HAP-1 (cell line): ENCODE results near the gene CHST6.
"Not testable (repeated sequence)": the region's sequence is repeated elsewhere in the genome, so short reads cannot be mapped to it uniquely, and the experiment has no call there.

Experiments
- DNase-seq, 2 experiments: peaks; one replicate each; pipeline ENCODE4 v3.0.0-alpha.2; 2016 to 2020; ENCODE audit warnings: low spot score in 2 of 2
- H3K27me3 ChIP-seq: fragments of 250-450 bp; sonication (Bioruptor Pico); 2 replicates; pipeline ENCODE4 v1.5.1; 2020; ENCODE audit warnings: low read depth, mild to moderate bottlenecking, moderate library complexity
- H3K36me3 ChIP-seq: fragments of 250-450 bp; sonication (Bioruptor Pico); replicated peaks from 2 replicates; pipeline ENCODE4 v1.5.1; 2020; ENCODE audit warnings: mild to moderate bottlenecking
- H3K4me1 ChIP-seq: fragments of 250-450 bp; sonication (Bioruptor Pico); 2 replicates; pipeline ENCODE4 v1.5.1; 2020; ENCODE audit warnings: mild to moderate bottlenecking
- H3K4me3 ChIP-seq: fragments of 250-450 bp; sonication (Bioruptor Pico); 2 replicates; pipeline ENCODE4 v1.5.1; 2020; ENCODE audit warnings: mild to moderate bottlenecking, moderate library complexity
- H3K9me3 ChIP-seq: fragments of 250-450 bp; sonication (Bioruptor Pico); 2 replicates; pipeline ENCODE4 v1.5.1; 2020; ENCODE audit warnings: mild to moderate bottlenecking, moderate library complexity
- in situ Hi-C: fragments of 300-500 bp; cut with MboI; formaldehyde crosslinking; loops from 3 replicates; pipeline ENCODE4 v1.14.3; 2020; ENCODE audit warnings: low sequenced_read_pairs, inconsistent platforms, mixed read lengths

CHST6 gene

DNA sequence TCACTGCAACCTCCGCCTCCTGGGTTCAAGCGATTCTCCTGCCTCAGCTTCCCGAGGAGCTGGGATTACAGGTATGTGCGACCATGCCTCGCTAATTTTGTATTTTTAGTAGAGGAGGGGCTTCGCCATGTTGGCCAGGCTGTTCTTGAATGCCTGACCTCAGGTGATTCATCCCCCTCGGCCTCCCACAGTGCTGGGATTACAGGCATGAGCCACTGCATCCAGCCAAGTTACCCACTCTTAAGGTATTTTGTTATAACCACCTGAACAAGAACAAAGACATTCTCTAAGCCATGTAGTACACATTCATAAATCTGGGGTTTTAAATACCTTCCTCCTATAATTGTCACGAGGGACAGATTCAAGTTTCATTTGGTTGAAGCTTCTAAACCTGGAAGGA lies 18.4 kb downstream of the CHST6 start:
- H3K27me3 ChIP-seq: no peaks in the 10 kb centered on the region
- peaks cover 11% of the 10 kb centered on the region for H3K4me1 ChIP-seq
- no peaks in the 10 kb centered on the region for H3K9me3 ChIP-seq
- H3K4me3 ChIP-seq: no peak overlapping the region
- no peak for DNase-seq
- in situ Hi-C loops: no loop called here
- no peaks in the 10 kb centered on the region for H3K36me3 ChIP-seq

GRCh38 chr16:75475420-75475847 lies 19.8 kb downstream of the CHST6 start:
- peaks cover 14% of the 10 kb centered on the region for H3K4me1 ChIP-seq
- no peak overlapping the region for H3K4me3 ChIP-seq
- no peaks in the 10 kb centered on the region for H3K27me3 ChIP-seq
- H3K9me3 ChIP-seq: no peaks in the 10 kb centered on the region
- H3K36me3 ChIP-seq: no peaks in the 10 kb centered on the region
- in situ Hi-C loops: no loop called here
- no peak for DNase-seq

DNA sequence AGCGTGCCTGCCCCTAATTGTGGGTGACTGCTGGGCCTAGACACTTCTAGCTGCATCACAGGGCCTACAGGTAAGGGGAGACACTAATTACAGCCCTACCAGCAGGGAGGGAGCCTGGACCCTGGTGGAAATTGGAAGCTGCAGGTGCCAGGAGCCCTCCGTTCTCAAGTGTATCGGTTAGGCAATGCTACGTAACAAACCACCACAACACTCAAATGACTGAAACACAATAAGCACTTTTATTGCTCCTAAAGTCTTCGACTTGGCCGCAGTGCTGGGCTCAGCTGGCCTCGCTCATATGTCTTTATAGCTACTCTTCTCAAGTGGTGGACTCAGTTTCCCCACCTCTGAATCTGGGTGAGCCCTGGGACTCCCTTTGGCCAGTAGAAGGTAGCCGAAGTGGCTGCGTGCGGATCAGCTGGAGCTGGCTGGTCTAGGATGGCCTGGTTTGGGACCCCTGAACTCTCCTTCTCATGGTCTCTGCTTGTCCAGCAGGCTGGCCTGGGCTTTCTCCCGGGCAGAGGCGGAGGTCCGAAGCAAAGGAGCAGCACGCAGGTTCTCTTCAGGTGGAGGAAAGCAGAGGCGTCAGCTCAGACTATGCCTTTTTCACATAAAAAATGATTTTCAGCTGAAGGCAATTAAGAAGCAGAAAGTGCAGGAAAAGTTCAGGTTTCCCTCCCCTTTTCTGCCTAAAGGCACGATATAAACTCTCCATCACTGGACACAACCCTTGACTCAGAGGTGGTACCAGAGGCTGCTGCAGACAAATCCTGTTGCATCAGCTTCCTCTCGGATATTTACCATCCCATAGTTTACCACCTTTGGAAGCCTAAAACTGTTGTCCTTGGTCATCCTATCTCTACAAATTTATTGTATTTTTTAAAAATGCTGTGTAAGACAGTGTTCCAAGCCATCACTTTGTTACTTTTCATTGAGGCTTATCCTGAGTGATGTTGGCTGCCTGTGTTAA lies 22.0 kb downstream of the CHST6 start:
- H3K9me3 ChIP-seq: no peaks in the 10 kb centered on the region
- in situ Hi-C loops: loop anchor here (5.0 kb wide), 1 partner anchor 289 kb away; no protein-coding TSS in a partner anchor
- no peak overlapping the region for H3K4me3 ChIP-seq
- H3K27me3 ChIP-seq: no peaks in the 10 kb centered on the region
- H3K36me3 ChIP-seq: no peaks in the 10 kb centered on the region
- no peak for DNase-seq
- H3K4me1 ChIP-seq: peaks cover 14% of the 10 kb centered on the region

DNA sequence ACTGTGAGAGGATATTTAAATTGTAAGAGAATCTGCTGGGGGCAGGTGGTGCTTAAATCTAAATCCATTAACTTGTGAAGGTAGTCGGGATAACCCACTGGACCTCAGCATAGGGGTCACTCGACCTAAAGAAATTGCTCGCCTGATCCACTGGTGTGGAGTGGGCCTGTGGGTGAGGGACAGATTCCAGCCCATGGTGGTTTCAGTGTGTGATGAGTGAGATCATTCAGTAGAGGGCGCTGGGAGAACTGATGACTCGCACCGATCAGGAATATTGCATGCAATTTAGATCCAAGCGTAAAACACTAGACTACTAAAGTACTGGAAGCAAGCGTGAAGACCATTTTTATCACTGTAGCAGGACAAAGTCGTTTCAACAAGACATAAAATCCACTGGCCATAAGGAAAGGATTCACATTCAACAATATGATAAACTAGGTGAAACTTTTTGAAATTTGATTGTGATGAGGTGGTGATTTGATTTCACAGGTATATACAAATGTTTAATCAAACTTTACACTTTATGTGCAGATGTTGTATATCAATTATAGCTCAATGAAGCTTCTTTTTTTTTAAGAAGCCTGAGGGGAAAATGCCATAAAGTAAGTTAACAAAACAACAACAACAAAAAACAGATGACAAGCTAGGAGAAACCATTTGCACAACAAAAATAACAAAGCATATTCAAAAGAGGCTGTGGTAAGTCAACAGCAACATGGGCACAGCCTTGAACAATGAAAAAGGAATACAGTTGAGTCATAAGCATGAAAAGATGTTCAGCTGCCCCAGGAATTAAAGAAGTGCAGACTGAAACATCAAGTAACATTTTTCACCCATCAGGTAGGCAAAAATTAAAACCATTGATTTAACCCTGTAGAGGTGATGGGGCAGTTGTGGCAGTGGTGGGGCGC lies 23.3 kb downstream of the CHST6 start:
- H3K27me3 ChIP-seq: no peaks in the 10 kb centered on the region
- H3K4me1 ChIP-seq: peaks cover 14% of the 10 kb centered on the region
- no peaks in the 10 kb centered on the region for H3K9me3 ChIP-seq
- peak; percentile 70 to 75 for DNase-seq
- in situ Hi-C loops: loop anchor here (5.0 kb wide), 1 partner anchor 290 kb away; no protein-coding TSS in a partner anchor
- H3K4me3 ChIP-seq: no peak overlapping the region
- no peaks in the 10 kb centered on the region for H3K36me3 ChIP-seq

- Histone ChIP-seq H3K4me3 (no peak overlapping the region), H3K27me3 (no peaks in the 10 kb centered on the region), H3K36me3 (no peaks in the 10 kb centered on the region; the same call in 1 of the 2 replicates), H3K9me3 (no peaks in the 10 kb centered on the region), H3K4me1 (peaks cover 10% of the 10 kb centered on the region)
- DNase-seq: no peak
- in situ Hi-C loops: no loop called here
These were observed 28.5 kb downstream of the CHST6 start for GRCh38 chr16:75466760-75467159.

GRCh38 chr16:75464122-75464918 lies 30.9 kb downstream of the CHST6 start, which contains the start of gene TMEM170A:
TMEM170A (minus strand) TSS chr16:75464689; CDS start chr16:75464600, 89 bp downstream.
- in situ Hi-C loops: no loop called here
- H3K9me3 ChIP-seq: no peaks in the 10 kb centered on the region
- H3K27me3 ChIP-seq: no peaks in the 10 kb centered on the region
- peak within 1 kb of the TSS; percentile 70 for H3K4me3 ChIP-seq
- peaks cover 6% of the 10 kb centered on the region for H3K4me1 ChIP-seq
- no peaks in the 10 kb centered on the region; the same call in none of the 2 replicates for H3K36me3 ChIP-seq
- DNase-seq: peak; percentile 94 to 99

DNA sequence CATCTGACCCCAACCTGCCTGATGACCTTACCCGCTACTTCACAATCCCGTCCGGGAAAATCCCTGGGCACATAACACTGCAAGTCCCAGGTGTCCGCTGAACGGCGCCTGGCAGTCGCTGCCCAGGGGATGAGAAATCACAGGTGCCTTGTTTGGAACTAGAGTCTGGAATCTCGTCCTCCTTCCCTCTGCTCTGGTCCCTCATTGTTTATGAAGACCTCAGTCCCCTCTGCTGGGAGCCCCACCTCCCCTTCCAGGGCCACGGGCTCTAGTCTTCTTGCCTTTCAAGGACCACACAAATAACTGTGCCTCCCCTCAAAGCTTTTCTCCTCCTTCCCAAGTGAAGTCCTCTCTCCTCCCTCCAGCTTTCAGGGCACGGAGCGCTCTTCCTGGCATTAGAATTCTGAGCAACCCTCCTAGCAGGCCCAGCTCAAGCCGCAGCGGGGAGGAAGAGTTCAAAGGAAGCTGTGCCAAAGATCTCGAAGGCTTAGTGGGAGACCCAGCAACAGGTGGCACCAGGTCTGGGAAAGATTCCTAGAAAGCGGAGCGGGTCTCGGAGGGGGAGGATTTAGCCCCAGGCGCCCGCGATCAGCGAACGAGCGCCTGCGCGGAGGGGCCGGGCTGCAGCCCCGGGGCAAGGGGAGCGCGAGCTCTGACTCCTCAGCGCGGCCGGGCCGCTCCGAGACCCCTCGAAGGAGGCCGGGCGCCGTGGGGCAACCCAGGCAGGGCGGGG lies 31.7 kb downstream of the CHST6 start:
- H3K4me3 ChIP-seq: peak overlapping the region; percentile 70
- H3K27me3 ChIP-seq, H3K36me3 ChIP-seq, H3K9me3 ChIP-seq, in situ Hi-C loops, H3K4me1 ChIP-seq: not testable (repeated sequence)
- DNase-seq: peak; percentile 15 to 64

GRCh38 chr16:75462806-75463205 lies 32.4 kb downstream of the CHST6 start:
- Histone ChIP-seq H3K27me3 (no peaks in the 10 kb centered on the region), H3K4me1 (peaks cover 6% of the 10 kb centered on the region), H3K4me3 (peak overlapping the region; percentile 6), H3K9me3 (no peaks in the 10 kb centered on the region), H3K36me3 (no peaks in the 10 kb centered on the region; the same call in none of the 2 replicates)
- DNase-seq: no peak
- in situ Hi-C loops: no loop called here

DNA sequence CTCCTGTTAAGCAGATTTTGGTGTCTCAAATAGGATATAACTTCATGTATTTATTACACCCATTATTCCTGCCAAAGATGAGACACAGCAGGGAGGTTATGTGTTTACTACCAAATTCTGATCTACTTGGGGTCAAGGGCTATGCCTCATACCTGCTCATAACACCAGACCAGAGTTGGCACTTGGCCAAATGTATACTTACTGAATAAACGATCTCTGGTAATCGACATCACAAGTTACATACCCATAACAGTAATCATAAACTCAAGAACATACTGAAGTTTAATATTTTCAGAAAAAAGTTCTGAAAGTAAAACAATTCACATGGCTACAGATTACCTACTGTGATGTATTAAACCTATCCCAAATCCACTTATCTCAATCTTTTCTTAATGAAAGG lies 33.7 kb downstream of the CHST6 start:
- Histone ChIP-seq H3K9me3 (no peaks in the 10 kb centered on the region), H3K36me3 (no peaks in the 10 kb centered on the region; the same call in none of the 2 replicates), H3K4me3 (no peak overlapping the region), H3K4me1 (peaks cover 6% of the 10 kb centered on the region), H3K27me3 (no peaks in the 10 kb centered on the region)
- DNase-seq: no peak
- in situ Hi-C loops: no loop called here

DNA sequence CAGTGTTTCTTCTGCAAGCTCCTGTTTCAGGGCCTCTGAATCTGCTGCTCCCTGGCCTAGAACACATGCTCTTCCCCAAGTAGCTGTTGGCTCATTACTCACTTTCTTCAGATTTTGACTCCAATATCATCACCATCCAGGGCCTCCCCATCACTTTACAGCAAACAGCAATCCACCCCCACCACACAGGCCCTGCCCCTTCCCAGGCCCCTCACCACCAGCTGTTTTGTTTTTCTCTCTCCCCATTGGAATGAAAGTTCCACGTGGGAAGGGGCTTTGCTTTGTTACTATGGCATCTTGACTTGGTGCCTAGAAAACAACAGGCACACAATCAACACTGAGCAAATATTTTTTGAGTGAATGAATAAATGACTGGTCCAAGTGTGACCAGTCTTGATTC lies 34.8 kb downstream of the CHST6 start:
- DNase-seq: no peak
- in situ Hi-C loops: no loop called here
- no peak overlapping the region for H3K4me3 ChIP-seq
- H3K36me3 ChIP-seq: no peaks in the 10 kb centered on the region; the same call in none of the 2 replicates
- no peaks in the 10 kb centered on the region for H3K27me3 ChIP-seq
- H3K9me3 ChIP-seq: no peaks in the 10 kb centered on the region
- peaks cover 16% of the 10 kb centered on the region for H3K4me1 ChIP-seq

GRCh38 chr16:75459691-75460090 lies 35.5 kb downstream of the CHST6 start:
- H3K4me3 ChIP-seq: no peak overlapping the region
- no peaks in the 10 kb centered on the region for H3K9me3 ChIP-seq
- no peak for DNase-seq
- peaks cover 23% of the 10 kb centered on the region for H3K4me1 ChIP-seq
- no peaks in the 10 kb centered on the region; the same call in none of the 2 replicates for H3K36me3 ChIP-seq
- H3K27me3 ChIP-seq: no peaks in the 10 kb centered on the region
- in situ Hi-C loops: no loop called here

DNA sequence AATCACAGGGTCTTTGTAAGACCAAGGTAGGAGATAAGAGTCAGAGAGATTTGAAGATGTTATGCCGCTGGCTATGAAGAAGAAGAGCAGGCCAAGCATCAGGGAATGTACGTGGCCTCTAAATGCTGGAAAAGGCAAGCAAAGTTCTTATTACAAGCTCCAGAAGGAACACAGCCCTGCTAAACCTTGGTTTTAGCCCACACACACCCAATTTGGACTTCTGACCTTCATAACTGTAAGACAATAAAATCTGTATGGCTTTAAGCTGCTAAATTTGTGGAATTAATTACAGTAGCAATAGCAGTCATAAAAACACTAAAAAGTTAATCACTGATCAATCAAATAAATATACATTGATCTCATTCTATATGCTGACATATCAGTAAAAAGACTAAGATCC lies 36.8 kb downstream of the CHST6 start:
- H3K4me1 ChIP-seq: peaks cover 26% of the 10 kb centered on the region
- no peaks in the 10 kb centered on the region; the same call in 1 of the 2 replicates for H3K36me3 ChIP-seq
- H3K27me3 ChIP-seq: no peaks in the 10 kb centered on the region
- no peaks in the 10 kb centered on the region for H3K9me3 ChIP-seq
- no peak for DNase-seq
- no peak overlapping the region for H3K4me3 ChIP-seq
- in situ Hi-C loops: no loop called here
